SK-N-SH (cell line): ENCODE results near the gene NAA30.
"Not testable (repeated sequence)": the region's sequence is repeated elsewhere in the genome, so short reads cannot be mapped to it uniquely, and the experiment has no call there.

Experiments
- CTCF ChIP-seq: fragments of 200-600 bp; sonication (generic); IDR thresholded peaks from 2 replicates; pipeline ENCODE4 v1.6.1; 2017; ENCODE audit warnings: antibody characterized with exemption, mild to moderate bottlenecking, moderate library complexity
- EZH2phosphoT487 ChIP-seq: fragments of 200-600 bp; sonication (generic); IDR thresholded peaks from 2 replicates; pipeline ENCODE4 v1.6.1; 2017; ENCODE audit warnings: low read depth, mixed run types, mild to moderate bottlenecking, antibody characterized with exemption, moderate library complexity, borderline replicate concordance
- FOXJ3 ChIP-seq: sonication (generic); formaldehyde crosslinking; IDR thresholded peaks from 2 replicates; pipeline ENCODE4 v1.5.1; 2020; ENCODE audit warnings: mild to moderate bottlenecking, missing genetic modification reagents
- PBX3 ChIP-seq: IDR thresholded peaks from 2 replicates; pipeline ENCODE4; 2012
- POLR2AphosphoS5 ChIP-seq: IDR thresholded peaks from 2 replicates; pipeline ENCODE4 v1.6.1; 2012; ENCODE audit warnings: low read depth, low read length
- REST ChIP-seq: IDR thresholded peaks from 2 replicates; pipeline ENCODE4 v1.6.1; 2012; ENCODE audit warnings: mild to moderate bottlenecking, low read depth, low read length, moderate library complexity
- SMC3 ChIP-seq: IDR thresholded peaks from 2 replicates; pipeline ENCODE4 v1.6.1; 2012; ENCODE audit warnings: low read depth, low read length, improper control_type of control experiment

DNA sequence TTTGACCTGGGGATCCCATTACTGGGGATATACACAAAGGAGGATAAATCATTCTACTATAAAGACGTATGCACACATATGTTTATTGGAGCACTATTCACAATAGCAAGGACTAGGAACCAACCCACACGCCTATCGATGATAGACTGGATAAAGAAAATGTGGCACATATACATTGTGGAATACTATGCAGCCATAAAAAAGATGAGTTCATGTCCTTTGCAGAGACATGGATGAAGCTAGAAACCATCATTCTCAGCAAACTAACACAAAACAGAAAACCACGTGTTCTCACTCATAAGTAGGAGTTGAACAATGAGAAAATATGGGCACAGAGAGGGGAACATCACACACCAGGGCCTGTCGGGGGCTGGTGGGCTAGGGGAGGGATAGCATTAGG, 20.2 kb upstream of the NAA30 start:
- not testable (repeated sequence) for TF ChIP-seq CTCF; SMC3; PBX3; FOXJ3 (CRISPR knock-in tag); POLR2AphosphoS5; REST; EZH2phosphoT487
